Measurements from ENCODE around the gene GALNT18. TPM values are rescaled to one million over a fixed set of nuclear protein-coding genes. Genes with fewer than 3 reads are reported as not detected.

GALNT18 gene
- total and polyA plus RNA-seq, 2 donors (not counting 3 experiments of a cell fraction or from before 2014, with no cell fraction given), result 0.17 to 0.18 TPM

GRCh38 chr11:11416917-11417316 is 204.9 kb downstream of the GALNT18 start:
- no peaks in the 10 kb centered on the region for H4K20me1 ChIP-seq (replicated peaks; ENCODE audit: control insufficient read depth, extremely low read depth, insufficient read depth, low read length)
- no peak overlapping the region for H3K4me3 ChIP-seq (replicated peaks in 1 of 3; ENCODE audit: insufficient read depth in 1 of 3, low read depth in 1 of 3, low read length in 3 of 3)
- CTCF ChIA-PET, result no interaction called here
- no peak overlapping the region for H3K4me2 ChIP-seq (ENCODE audit: insufficient read depth, low read length)
- H3K4me1 ChIP-seq (ENCODE audit: control insufficient read depth, extremely low read depth, insufficient read depth, low read length), result no peaks in the 10 kb centered on the region
- H2AFZ ChIP-seq (ENCODE audit: low read depth, low read length), result no peak overlapping the region
- H3K79me2 ChIP-seq (ENCODE audit: control insufficient read depth, insufficient read depth, low read length), result no peaks in the 10 kb centered on the region
- POLR2A ChIA-PET, result no interaction called here
- no peak for FAIRE-seq
- dilution Hi-C loops (cut with MboI; ENCODE audit: extremely low pct_ligation_motif_present, low sequenced_read_pairs) (no loop called here), intact Hi-C loops (cut with micrococcal nuclease) (no loop called here)
- TF ChIP-seq MYC (IDR thresholded peaks at IDR 0.05; ENCODE audit: low read depth, low read length) (no peak), POLR2A (IDR thresholded peaks at IDR 0.05; ENCODE audit: low read depth, low read length) (no peak), MAX (IDR thresholded peaks at IDR 0.05; ENCODE audit: insufficient read depth, insufficient read length) (no peak), CTCF (IDR thresholded peaks at IDR 0.05; ENCODE audit: extremely low read depth in 1 of 2, insufficient read depth in 1 of 2, low read depth in 1 of 2, low read length in 2 of 2) (no peak), FOS (IDR thresholded peaks at IDR 0.05; ENCODE audit: borderline replicate concordance, insufficient read depth, low read length) (no peak), POLR2AphosphoS5 (IDR thresholded peaks at IDR 0.05; ENCODE audit: insufficient read depth, low read depth, low read length) (no peak), JUN (IDR thresholded peaks at IDR 0.05; ENCODE audit: borderline replicate concordance, insufficient read depth, insufficient read length, low read depth) (no peak), GATA2 (IDR thresholded peaks at IDR 0.05; ENCODE audit: insufficient read depth, insufficient read length, low read depth, low read length) (no peak), EZH2 (IDR thresholded peaks at IDR 0.05; ENCODE audit: borderline replicate concordance, low read depth, low read length, severe bottlenecking) (no peak)
- no peak for DNase-seq (ENCODE audit: low read depth, low spot score)
- no peaks in the 10 kb centered on the region for H3K9me3 ChIP-seq (replicated peaks; ENCODE audit: control insufficient read depth, insufficient read depth, low read length)
- H3K27me3 ChIP-seq (ENCODE audit: control insufficient read depth in 2 of 2, insufficient read depth in 2 of 2, low read length in 2 of 2), result no peaks in the 10 kb centered on the region
- no peak overlapping the region for H3K9ac ChIP-seq (replicated peaks; ENCODE audit: extremely low read depth, insufficient read depth, low read length)
- no peaks in the 10 kb centered on the region for H3K36me3 ChIP-seq (ENCODE audit: control insufficient read depth in 2 of 2, extremely low read depth in 1 of 2, insufficient read depth in 2 of 2, low read length in 2 of 2)
- no peak overlapping the region for H3K27ac ChIP-seq (ENCODE audit: insufficient read depth, low read depth, low read length)
- H3K9me1 ChIP-seq (replicated peaks; ENCODE audit: control insufficient read depth, extremely low read depth, insufficient read depth, low read length), result no peaks in the 10 kb centered on the region
- BruUV-seq (replicated peaks), result no TSS peak

Measured in endothelial cell of umbilical vein (primary cell).